Keratinocyte (primary cell): Measurements from ENCODE around the gene LIG1. TPM values are rescaled to one million over a fixed set of nuclear protein-coding genes. Genes with fewer than 3 reads are reported as not detected.

ENCODE experiments used
- DNase-seq: peaks from one replicate; pipeline ENCODE4 v3.0.0-alpha.2; 2011; ENCODE audit warnings: low read depth, missing footprints, low spot score
- FAIRE-seq: peaks from 2 replicates; lab custom pipeline; 2011; peaks lifted over from hg19 to GRCh38; lab: Jason Lieb, UNC
- H2AFZ ChIP-seq: 2 replicates; pipeline ENCODE4 v1.6.0; 2012; ENCODE audit warnings: low read length, control low read depth, inconsistent platforms; ENCODE audit not compliant: control insufficient read depth
- H3K27ac ChIP-seq: 2 replicates; pipeline ENCODE4 v1.5.1; 2011; ENCODE audit warnings: low read length; ENCODE audit not compliant: control insufficient read depth, insufficient read depth
- H3K27me3 ChIP-seq: 3 replicates; pipeline ENCODE4 v1.6.0; 2011; ENCODE audit warnings: low read length; ENCODE audit not compliant: control insufficient read depth, insufficient read depth; ENCODE audit errors: extremely low read depth
- H3K36me3 ChIP-seq, 2 experiments: 2 replicates in 1 of 2; 3 replicates in 1 of 2; pipeline ENCODE4 v1.5.1; 2011; ENCODE audit warnings: low read length in 2 of 2, mild to moderate bottlenecking in 1 of 2; ENCODE audit not compliant: control insufficient read depth in 2 of 2, insufficient read depth in 2 of 2; ENCODE audit errors: extremely low read depth in 1 of 2
- H3K4me1 ChIP-seq: 3 replicates; pipeline ENCODE4 v1.5.1; 2011; ENCODE audit warnings: low read length; ENCODE audit not compliant: control insufficient read depth, insufficient read depth; ENCODE audit errors: extremely low read depth
- H3K4me2 ChIP-seq: 3 replicates; pipeline ENCODE4 v1.6.0; 2011; ENCODE audit warnings: low read depth, low read length; ENCODE audit not compliant: control insufficient read depth, insufficient read depth; ENCODE audit errors: extremely low read depth
- H3K4me3 ChIP-seq, 3 experiments: fragments of 200-600 bp in 1 of 3; sonication (generic) in 1 of 3; 2 replicates in 2 of 3; 3 replicates in 1 of 3; pipeline ENCODE4 v1.5.1; 2011 to 2016; ENCODE audit warnings: low read length in 3 of 3, mild to moderate bottlenecking in 3 of 3, control low read depth in 2 of 3, inconsistent platforms in 1 of 3, low read depth in 1 of 3, mixed read lengths in 1 of 3, mixed run types in 1 of 3, moderate library complexity in 1 of 3; ENCODE audit not compliant: control insufficient read depth in 2 of 3, insufficient read depth in 2 of 3; ENCODE audit errors: extremely low read depth in 1 of 3
- H3K79me2 ChIP-seq: 2 replicates; pipeline ENCODE4 v1.6.0; 2012; ENCODE audit warnings: low read length; ENCODE audit not compliant: control insufficient read depth, insufficient read depth
- H3K9ac ChIP-seq: 3 replicates; pipeline ENCODE4 v1.6.0; 2011; ENCODE audit warnings: low read length; ENCODE audit not compliant: control insufficient read depth, insufficient read depth; ENCODE audit errors: extremely low read depth
- H3K9me1 ChIP-seq: 3 replicates; pipeline ENCODE4 v1.6.0; 2011; ENCODE audit warnings: low read length; ENCODE audit not compliant: control insufficient read depth, insufficient read depth; ENCODE audit errors: extremely low read depth
- H3K9me3 ChIP-seq: 2 replicates; pipeline ENCODE4 v1.5.1; 2012; ENCODE audit warnings: low read depth, low read length; ENCODE audit not compliant: control insufficient read depth
- H4K20me1 ChIP-seq: 3 replicates; pipeline ENCODE4 v1.6.0; 2011; ENCODE audit warnings: low read length; ENCODE audit not compliant: control insufficient read depth, insufficient read depth; ENCODE audit errors: extremely low read depth
- EZH2 ChIP-seq: IDR thresholded peaks from one replicate; pipeline ENCODE4 v1.6.1; 2012; ENCODE audit warnings: inconsistent platforms, mild to moderate bottlenecking, low read length, moderate library complexity
- dilution Hi-C: fragments of 300-500 bp; cut with MboI; formaldehyde crosslinking; loops from one replicate; pipeline ENCODE4 v1.7.0; 2020; ENCODE audit warnings: low sequenced_read_pairs; ENCODE audit not compliant: extremely low pct_ligation_motif_present
- polyA plus RNA-seq, 5 experiments: library from polyadenylated mRNA; depleted of rRNA in 3 of 5; stranded (reverse) in 3 of 5; stranded (forward) in 1 of 5; unstranded in 1 of 5; fragments of >200 nt; gene quantifications; 1 replicate in 1 of 5; 2 replicates in 3 of 5; 3 replicates in 1 of 5; pipeline versions ENCODE4 v1.2.1 to v1.2.3, GENCODE V29; 2011 to 2012; ENCODE audit warnings: missing spikeins in 2 of 5, low read depth in 1 of 5, low replicate concordance in 1 of 5
- TF ChIP-seq, protein P1 (sequence below), 3 experiments: IDR thresholded peaks in 1 of 3; conservative IDR thresholded peaks in 1 of 3; optimal IDR thresholded peaks in 1 of 3; 2 replicates in 2 of 3; 3 replicates in 1 of 3; pipeline versions ENCODE3 to v1.5.1; 2011; ENCODE audit warnings: low read length in 3 of 3, mild to moderate bottlenecking in 3 of 3, moderate library complexity in 2 of 3, control low read depth in 1 of 3, inconsistent platforms in 1 of 3; ENCODE audit not compliant: insufficient read depth in 2 of 3; ENCODE audit errors: extremely low read depth in 1 of 3

LIG1 gene
- polyA plus RNA-seq, 1 donor (not counting 4 experiments of a cell fraction or from before 2014, with no cell fraction given): 16.5 TPM

DNA sequence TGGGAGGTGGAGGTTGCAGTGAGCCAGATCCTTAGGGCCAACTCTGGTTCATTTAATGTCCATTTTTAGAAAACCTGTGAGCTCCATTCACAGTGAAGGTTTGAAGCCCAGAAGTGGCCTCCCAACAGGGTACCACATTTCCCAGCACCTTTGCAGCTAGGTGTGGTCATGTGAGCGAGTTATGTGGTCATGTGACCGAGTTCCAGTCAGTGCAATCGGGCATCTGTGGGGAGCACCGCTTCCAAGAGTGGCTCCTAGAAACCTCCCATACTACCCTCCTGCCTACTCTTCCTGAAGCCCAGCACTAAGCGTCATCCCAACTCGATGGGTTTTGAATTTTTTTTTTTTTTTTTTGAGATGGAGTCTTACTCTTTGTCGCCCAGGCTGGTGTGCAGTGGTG, 58.9 kb downstream of the LIG1 start:
- TF ChIP-seq EZH2: no peak
- TF ChIP-seq, protein P1, sequence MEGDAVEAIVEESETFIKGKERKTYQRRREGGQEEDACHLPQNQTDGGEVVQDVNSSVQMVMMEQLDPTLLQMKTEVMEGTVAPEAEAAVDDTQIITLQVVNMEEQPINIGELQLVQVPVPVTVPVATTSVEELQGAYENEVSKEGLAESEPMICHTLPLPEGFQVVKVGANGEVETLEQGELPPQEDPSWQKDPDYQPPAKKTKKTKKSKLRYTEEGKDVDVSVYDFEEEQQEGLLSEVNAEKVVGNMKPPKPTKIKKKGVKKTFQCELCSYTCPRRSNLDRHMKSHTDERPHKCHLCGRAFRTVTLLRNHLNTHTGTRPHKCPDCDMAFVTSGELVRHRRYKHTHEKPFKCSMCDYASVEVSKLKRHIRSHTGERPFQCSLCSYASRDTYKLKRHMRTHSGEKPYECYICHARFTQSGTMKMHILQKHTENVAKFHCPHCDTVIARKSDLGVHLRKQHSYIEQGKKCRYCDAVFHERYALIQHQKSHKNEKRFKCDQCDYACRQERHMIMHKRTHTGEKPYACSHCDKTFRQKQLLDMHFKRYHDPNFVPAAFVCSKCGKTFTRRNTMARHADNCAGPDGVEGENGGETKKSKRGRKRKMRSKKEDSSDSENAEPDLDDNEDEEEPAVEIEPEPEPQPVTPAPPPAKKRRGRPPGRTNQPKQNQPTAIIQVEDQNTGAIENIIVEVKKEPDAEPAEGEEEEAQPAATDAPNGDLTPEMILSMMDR (optimal IDR thresholded peaks at IDR 0.05 in 1 of 3, IDR thresholded peaks at IDR 0.05 in 1 of 3, conservative IDR thresholded peaks at IDR 0.05 in 1 of 3; ENCODE audit: extremely low read depth in 1 of 3, insufficient read depth in 2 of 3, low read length in 3 of 3): no peak
- Histone ChIP-seq H3K9ac (no peak overlapping the region), H3K4me3 (no peak overlapping the region), H2AFZ (no peak overlapping the region), H3K4me2 (peak overlapping the region; percentile 78), H3K27ac (no peak overlapping the region), H3K9me1 (no peaks in the 10 kb centered on the region), H3K27me3 (no peaks in the 10 kb centered on the region), H4K20me1 (no peaks in the 10 kb centered on the region), H3K9me3 (no peaks in the 10 kb centered on the region), H3K4me1 (peaks cover 15% of the 10 kb centered on the region), H3K79me2 (no peaks in the 10 kb centered on the region), H3K36me3 (peaks cover 0 to under 1% of the 10 kb centered on the region in 2 experiments)
- no peak for DNase-seq
- dilution Hi-C loops: no loop called here
- no peak for FAIRE-seq

DNA sequence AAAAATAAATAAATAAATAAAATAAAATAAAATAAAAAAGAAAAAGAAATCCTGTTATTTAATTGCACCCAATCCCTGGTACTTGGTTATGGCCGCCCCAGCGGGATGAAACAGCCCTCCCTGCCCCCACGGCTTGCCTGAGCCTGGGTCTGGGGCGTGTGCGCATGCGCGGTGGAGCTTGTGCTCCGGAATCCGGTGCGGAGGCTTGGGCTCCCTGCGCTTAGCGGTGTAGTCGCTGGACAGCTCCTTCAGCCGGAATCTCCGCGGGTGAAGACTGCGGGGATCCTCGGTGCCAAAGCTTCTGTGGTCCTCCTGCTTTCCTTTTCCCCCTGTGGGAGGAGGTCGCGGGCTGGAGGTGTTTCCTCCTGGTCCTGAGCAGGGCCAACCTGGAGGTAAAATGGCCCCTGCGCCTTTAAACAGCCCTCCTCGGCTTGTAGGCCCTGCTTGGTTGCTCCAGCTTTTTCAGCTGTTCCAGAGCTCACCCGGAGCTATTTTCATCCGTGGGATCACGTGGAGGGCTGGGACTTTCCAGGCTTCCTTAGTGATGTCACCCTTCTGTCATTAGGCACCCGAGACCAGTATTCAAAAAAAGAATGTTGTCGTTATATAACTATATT, 59.7 kb downstream of the LIG1 start, which contains the start of gene PLA2G4C:
Gene PLA2G4C, minus strand, starts transcription at position 468 of the 617 bp plus-strand sequence. CDS start 4,288 bp downstream, outside the sequence.
- peak within 1 kb of the TSS; percentile 38 to 67 (median 65) for H3K4me3 ChIP-seq
- TF ChIP-seq EZH2: no peak
- TF ChIP-seq, protein P1 (optimal IDR thresholded peaks at IDR 0.05 in 1 of 3, IDR thresholded peaks at IDR 0.05 in 1 of 3, conservative IDR thresholded peaks at IDR 0.05 in 1 of 3; ENCODE audit: extremely low read depth in 1 of 3, insufficient read depth in 2 of 3, low read length in 3 of 3): no peak
- peaks cover 15% of the 10 kb centered on the region for H3K4me1 ChIP-seq
- no peaks in the 10 kb centered on the region for H3K27me3 ChIP-seq
- peak within 1 kb of the TSS; percentile 93 for H2AFZ ChIP-seq
- H3K79me2 ChIP-seq: no peaks in the 10 kb centered on the region
- dilution Hi-C loops: no loop called here
- H3K4me2 ChIP-seq: peak within 1 kb of the TSS; percentile 78
- H3K9me1 ChIP-seq: no peaks in the 10 kb centered on the region
- H3K9me3 ChIP-seq: no peaks in the 10 kb centered on the region
- H3K36me3 ChIP-seq: no peaks in the 10 kb centered on the region
- peak within 1 kb of the TSS; percentile 86 for H3K27ac ChIP-seq
- DNase-seq (no peak), FAIRE-seq (peak; percentile 20)
- peak within 1 kb of the TSS; percentile 84 for H3K9ac ChIP-seq
- H4K20me1 ChIP-seq: no peaks in the 10 kb centered on the region
